ENCODE results near the gene PPM1H.

Gene PPM1H

GRCh38 chr12:62957233-62957953, 22.4 kb upstream of the PPM1H start:
- no peak for DNase-seq
- Histone ChIP-seq H2BK15ac (ENCODE audit: low read depth, poor library complexity, severe bottlenecking) (no peak overlapping the region), H3K14ac (ENCODE audit: low read length in 2 of 2) (no peak overlapping the region), H4K8ac (ENCODE audit: low read length) (no peak overlapping the region), H3K9me3 (ENCODE audit: control insufficient read depth, low read length) (no peaks in the 10 kb centered on the region), H3K27ac (ENCODE audit: low read length, poor library complexity, severe bottlenecking) (peak overlapping the region; percentile 37), H3K9ac (ENCODE audit: low read length) (no peak overlapping the region), H3K4me2 (ENCODE audit: low read length, poor library complexity, severe bottlenecking) (no peak overlapping the region), H3K23ac (ENCODE audit: low read length in 2 of 2) (no peak overlapping the region), H2BK120ac (ENCODE audit: low read depth, low read length) (no peak overlapping the region), H3K4me3 (ENCODE audit: insufficient read depth in 1 of 2, low read depth in 1 of 2, low read length in 2 of 2) (no peak overlapping the region), H2BK5ac (ENCODE audit: low read depth, low read length, poor library complexity, severe bottlenecking) (no peak overlapping the region), H3K27me3 (ENCODE audit: control insufficient read depth in 1 of 2, insufficient read depth in 1 of 2, low read length in 2 of 2) (peaks cover 0 to under 1% of the 10 kb centered on the region in 2 experiments), H3K4me1 (ENCODE audit: control insufficient read depth, insufficient read depth, low read depth, low read length) (peaks cover 1% of the 10 kb centered on the region), H2BK12ac (ENCODE audit: low read length in 2 of 2) (no peak overlapping the region), H4K91ac (ENCODE audit: low read length) (no peak overlapping the region), H3K36me3 (ENCODE audit: control insufficient read depth in 1 of 2, insufficient read depth in 2 of 2, low read depth in 1 of 2, low read length in 2 of 2) (no peaks in the 10 kb centered on the region), H2AFZ (ENCODE audit: low read depth, low read length) (no peak overlapping the region), H2AK5ac (ENCODE audit: low read length, severe bottlenecking) (no peak overlapping the region), H3K79me1 (replicated peaks; ENCODE audit: low read length, poor library complexity, severe bottlenecking) (no peaks in the 10 kb centered on the region), H3K4ac (ENCODE audit: low read depth in 1 of 2, low read length in 2 of 2) (no peak overlapping the region), H3K18ac (ENCODE audit: low read depth in 1 of 2, low read length in 2 of 2) (no peak overlapping the region)
- WGBS = no CpG with 5 or more reads among the region's 2 CpGs

- Histone ChIP-seq H3K23ac (ENCODE audit: low read length in 2 of 2) (no peak overlapping the region), H3K36me3 (ENCODE audit: control insufficient read depth in 1 of 2, insufficient read depth in 2 of 2, low read depth in 1 of 2, low read length in 2 of 2) (no peaks in the 10 kb centered on the region), H3K79me1 (replicated peaks; ENCODE audit: low read length, poor library complexity, severe bottlenecking) (no peaks in the 10 kb centered on the region), H3K4ac (ENCODE audit: low read depth in 1 of 2, low read length in 2 of 2) (no peak overlapping the region), H3K4me1 (ENCODE audit: control insufficient read depth, insufficient read depth, low read depth, low read length) (peaks cover 1% of the 10 kb centered on the region), H3K14ac (ENCODE audit: low read length in 2 of 2) (no peak overlapping the region), H2BK120ac (ENCODE audit: low read depth, low read length) (no peak overlapping the region), H2AFZ (ENCODE audit: low read depth, low read length) (no peak overlapping the region), H4K8ac (ENCODE audit: low read length) (no peak overlapping the region), H2AK5ac (ENCODE audit: low read length, severe bottlenecking) (no peak overlapping the region), H2BK5ac (ENCODE audit: low read depth, low read length, poor library complexity, severe bottlenecking) (no peak overlapping the region), H3K27ac (ENCODE audit: low read length, poor library complexity, severe bottlenecking) (no peak overlapping the region), H3K4me2 (ENCODE audit: low read length, poor library complexity, severe bottlenecking) (no peak overlapping the region), H2BK15ac (ENCODE audit: low read depth, poor library complexity, severe bottlenecking) (no peak overlapping the region), H3K27me3 (ENCODE audit: control insufficient read depth in 1 of 2, insufficient read depth in 1 of 2, low read length in 2 of 2) (no peaks in the 10 kb centered on the region), H4K91ac (ENCODE audit: low read length) (no peak overlapping the region), H3K4me3 (ENCODE audit: insufficient read depth in 1 of 2, low read depth in 1 of 2, low read length in 2 of 2) (no peak overlapping the region), H3K18ac (ENCODE audit: low read depth in 1 of 2, low read length in 2 of 2) (no peak overlapping the region), H3K9ac (ENCODE audit: low read length) (no peak overlapping the region), H3K9me3 (ENCODE audit: control insufficient read depth, low read length) (peaks cover 3% of the 10 kb centered on the region), H2BK12ac (ENCODE audit: low read length in 2 of 2) (no peak overlapping the region)
- no peak for DNase-seq
- WGBS = 87% methylated on average over 3 of the region's 3 CpGs
Measured at GRCh38 chr12:62955678-62956077, 20.7 kb upstream of the PPM1H start.

GRCh38 chr12:62950317-62950716, 15.4 kb upstream of the PPM1H start:
- Histone ChIP-seq H2AFZ (ENCODE audit: low read depth, low read length) (no peak overlapping the region), H3K23ac (ENCODE audit: low read length in 2 of 2) (no peak overlapping the region), H3K27me3 (ENCODE audit: control insufficient read depth in 1 of 2, insufficient read depth in 1 of 2, low read length in 2 of 2) (no peaks in the 10 kb centered on the region), H4K91ac (ENCODE audit: low read length) (no peak overlapping the region), H2BK12ac (ENCODE audit: low read length in 2 of 2) (no peak overlapping the region), H3K79me1 (replicated peaks; ENCODE audit: low read length, poor library complexity, severe bottlenecking) (no peaks in the 10 kb centered on the region), H3K36me3 (ENCODE audit: control insufficient read depth in 1 of 2, insufficient read depth in 2 of 2, low read depth in 1 of 2, low read length in 2 of 2) (no peaks in the 10 kb centered on the region), H2AK5ac (ENCODE audit: low read length, severe bottlenecking) (no peak overlapping the region), H3K27ac (ENCODE audit: low read length, poor library complexity, severe bottlenecking) (no peak overlapping the region), H2BK15ac (ENCODE audit: low read depth, poor library complexity, severe bottlenecking) (no peak overlapping the region), H3K4ac (ENCODE audit: low read depth in 1 of 2, low read length in 2 of 2) (no peak overlapping the region), H3K18ac (ENCODE audit: low read depth in 1 of 2, low read length in 2 of 2) (no peak overlapping the region), H3K9me3 (ENCODE audit: control insufficient read depth, low read length) (peaks cover 3% of the 10 kb centered on the region), H3K9ac (ENCODE audit: low read length) (no peak overlapping the region), H3K14ac (ENCODE audit: low read length in 2 of 2) (no peak overlapping the region), H2BK120ac (ENCODE audit: low read depth, low read length) (no peak overlapping the region), H3K4me1 (ENCODE audit: control insufficient read depth, insufficient read depth, low read depth, low read length) (no peaks in the 10 kb centered on the region), H4K8ac (ENCODE audit: low read length) (no peak overlapping the region), H3K4me2 (ENCODE audit: low read length, poor library complexity, severe bottlenecking) (no peak overlapping the region), H3K4me3 (ENCODE audit: insufficient read depth in 1 of 2, low read depth in 1 of 2, low read length in 2 of 2) (no peak overlapping the region), H2BK5ac (ENCODE audit: low read depth, low read length, poor library complexity, severe bottlenecking) (no peak overlapping the region)
- WGBS = no CpG with 5 or more reads among the region's 1 CpG
- DNase-seq = no peak

- Histone ChIP-seq H2BK15ac (ENCODE audit: low read depth, poor library complexity, severe bottlenecking) (no peak overlapping the region), H2BK12ac (ENCODE audit: low read length in 2 of 2) (no peak overlapping the region), H3K27ac (ENCODE audit: low read length, poor library complexity, severe bottlenecking) (no peak overlapping the region), H4K8ac (ENCODE audit: low read length) (no peak overlapping the region), H3K9me3 (ENCODE audit: control insufficient read depth, low read length) (peaks cover 3% of the 10 kb centered on the region), H3K4me2 (ENCODE audit: low read length, poor library complexity, severe bottlenecking) (no peak overlapping the region), H2BK5ac (ENCODE audit: low read depth, low read length, poor library complexity, severe bottlenecking) (no peak overlapping the region), H3K4me1 (ENCODE audit: control insufficient read depth, insufficient read depth, low read depth, low read length) (no peaks in the 10 kb centered on the region), H3K23ac (ENCODE audit: low read length in 2 of 2) (no peak overlapping the region), H3K9ac (ENCODE audit: low read length) (no peak overlapping the region), H2BK120ac (ENCODE audit: low read depth, low read length) (no peak overlapping the region), H3K4ac (ENCODE audit: low read depth in 1 of 2, low read length in 2 of 2) (no peak overlapping the region), H3K27me3 (ENCODE audit: control insufficient read depth in 1 of 2, insufficient read depth in 1 of 2, low read length in 2 of 2) (peaks cover 0 to 8% of the 10 kb centered on the region in 2 experiments), H2AK5ac (ENCODE audit: low read length, severe bottlenecking) (no peak overlapping the region), H3K18ac (ENCODE audit: low read depth in 1 of 2, low read length in 2 of 2) (no peak overlapping the region), H3K79me1 (replicated peaks; ENCODE audit: low read length, poor library complexity, severe bottlenecking) (no peaks in the 10 kb centered on the region), H2AFZ (ENCODE audit: low read depth, low read length) (no peak overlapping the region), H3K36me3 (ENCODE audit: control insufficient read depth in 1 of 2, insufficient read depth in 2 of 2, low read depth in 1 of 2, low read length in 2 of 2) (no peaks in the 10 kb centered on the region), H4K91ac (ENCODE audit: low read length) (no peak overlapping the region), H3K4me3 (ENCODE audit: insufficient read depth in 1 of 2, low read depth in 1 of 2, low read length in 2 of 2) (no peak overlapping the region), H3K14ac (ENCODE audit: low read length in 2 of 2) (no peak overlapping the region)
- no peak for DNase-seq
- no CpG with 5 or more reads among the region's 1 CpG for WGBS
Measured at GRCh38 chr12:62948123-62948522, 13.2 kb upstream of the PPM1H start.

Measured in mesenchymal stem cell (in vitro differentiated cells and primary cell).